ENCODE results near the gene ZNF880.

Gene ZNF880

GRCh38 chr19:52369559-52370340 is at the start of gene ZNF880:
ZNF880 (plus strand) TSS chr19:52369923; CDS start chr19:52369966, 43 bp downstream.
- H3K4me2 ChIP-seq (ENCODE audit: low read length) = peak within 1 kb of the TSS; percentile 52
- H3K9me2 ChIP-seq (replicated peaks; ENCODE audit: control insufficient read depth, low read length) = no peaks in the 10 kb centered on the region
- H3K4me1 ChIP-seq (ENCODE audit: control insufficient read depth, low read length) = 0 out of 2 replicates have a peak, but pooled peaks cover 3% of the 10 kb centered on the region
- H3K79me2 ChIP-seq (ENCODE audit: control insufficient read depth, low read length) = no peaks in the 10 kb centered on the region
- H3K9me3 ChIP-seq (ENCODE audit: control insufficient read depth, insufficient read depth, low read length) = peaks cover 36% of the 10 kb centered on the region
- H3K36me3 ChIP-seq (ENCODE audit: control insufficient read depth, low read length) = no peaks in the 10 kb centered on the region
- H3F3A ChIP-seq (ENCODE audit: control insufficient read depth, insufficient read depth) = no peaks in the 10 kb centered on the region
- TF ChIP-seq CTCF (IDR thresholded peaks at IDR 0.05; ENCODE audit: low read depth, low read length, poor library complexity, severe bottlenecking) (no peak), EZH2phosphoT487 (IDR thresholded peaks at IDR 0.05; ENCODE audit: borderline replicate concordance, low read length) (no peak)
- H3K27me3 ChIP-seq (ENCODE audit: control insufficient read depth, low read length) = no peaks in the 10 kb centered on the region
- H4K20me1 ChIP-seq (ENCODE audit: control insufficient read depth, insufficient read depth, low read depth, low read length) = no peaks in the 10 kb centered on the region
- peak within 1 kb of the TSS; percentile 61 for H3K4me3 ChIP-seq (ENCODE audit: low read length)
- peak within 1 kb of the TSS; percentile 18; the same call in 1 of the 2 replicates for H3K27ac ChIP-seq (ENCODE audit: low read depth, low read length)

GRCh38 chr19:52322429-52322828 is 47.3 kb upstream of the ZNF880 start:
- no peaks in the 10 kb centered on the region for H3F3A ChIP-seq (ENCODE audit: control insufficient read depth, insufficient read depth)
- H3K36me3 ChIP-seq (ENCODE audit: control insufficient read depth, low read length) = peaks cover 69% of the 10 kb centered on the region
- H3K79me2 ChIP-seq (ENCODE audit: control insufficient read depth, low read length) = no peaks in the 10 kb centered on the region
- H3K4me1 ChIP-seq (ENCODE audit: control insufficient read depth, low read length) = no peaks in the 10 kb centered on the region
- H3K9me3 ChIP-seq (ENCODE audit: control insufficient read depth, insufficient read depth, low read length) = peaks cover 69% of the 10 kb centered on the region
- no peak for TF ChIP-seq CTCF (IDR thresholded peaks at IDR 0.05; ENCODE audit: low read depth, low read length, poor library complexity, severe bottlenecking)
- no peak for TF ChIP-seq EZH2phosphoT487 (IDR thresholded peaks at IDR 0.05; ENCODE audit: borderline replicate concordance, low read length)
- no peak overlapping the region for H3K4me3 ChIP-seq (ENCODE audit: low read length)
- H3K4me2 ChIP-seq (ENCODE audit: low read length) = no peak overlapping the region
- no peaks in the 10 kb centered on the region for H3K27me3 ChIP-seq (ENCODE audit: control insufficient read depth, low read length)
- H4K20me1 ChIP-seq (ENCODE audit: control insufficient read depth, insufficient read depth, low read depth, low read length) = no peaks in the 10 kb centered on the region
- no peak overlapping the region for H3K27ac ChIP-seq (ENCODE audit: low read depth, low read length)
- H3K9me2 ChIP-seq (replicated peaks; ENCODE audit: control insufficient read depth, low read length) = no peaks in the 10 kb centered on the region

DNA sequence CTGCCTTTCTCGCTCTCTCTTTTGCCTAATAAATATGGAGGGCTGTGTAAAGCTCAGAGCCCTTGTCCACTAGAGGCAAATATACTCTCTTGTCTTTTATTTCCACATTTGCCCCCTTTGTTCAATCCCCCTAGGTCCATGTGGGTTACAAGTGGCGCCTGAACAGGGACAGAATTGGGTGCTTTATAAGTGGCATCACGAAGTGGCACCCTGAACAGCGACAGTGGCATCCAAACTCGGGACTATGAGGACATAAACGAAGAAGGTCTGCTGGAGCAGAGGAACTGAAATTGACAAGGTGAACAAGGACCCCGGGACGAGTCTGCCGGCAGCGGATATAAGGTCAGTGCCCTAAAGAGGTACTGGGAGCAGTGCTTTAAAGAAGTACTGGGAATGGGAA is 38.0 kb upstream of the ZNF880 start:
- H3K4me1 ChIP-seq (ENCODE audit: control insufficient read depth, low read length) = no peaks in the 10 kb centered on the region
- TF ChIP-seq CTCF (IDR thresholded peaks at IDR 0.05; ENCODE audit: low read depth, low read length, poor library complexity, severe bottlenecking) = no peak
- no peak for TF ChIP-seq EZH2phosphoT487 (IDR thresholded peaks at IDR 0.05; ENCODE audit: borderline replicate concordance, low read length)
- no peaks in the 10 kb centered on the region for H3K27me3 ChIP-seq (ENCODE audit: control insufficient read depth, low read length)
- no peaks in the 10 kb centered on the region for H3K9me2 ChIP-seq (replicated peaks; ENCODE audit: control insufficient read depth, low read length)
- no peaks in the 10 kb centered on the region for H3K79me2 ChIP-seq (ENCODE audit: control insufficient read depth, low read length)
- no peaks in the 10 kb centered on the region for H3F3A ChIP-seq (ENCODE audit: control insufficient read depth, insufficient read depth)
- H3K4me2 ChIP-seq (ENCODE audit: low read length) = no peak overlapping the region
- peaks cover 19% of the 10 kb centered on the region; the same call in 1 of the 2 replicates for H3K9me3 ChIP-seq (ENCODE audit: control insufficient read depth, insufficient read depth, low read length)
- H4K20me1 ChIP-seq (ENCODE audit: control insufficient read depth, insufficient read depth, low read depth, low read length) = no peaks in the 10 kb centered on the region
- H3K36me3 ChIP-seq (ENCODE audit: control insufficient read depth, low read length) = no peaks in the 10 kb centered on the region
- no peak overlapping the region for H3K4me3 ChIP-seq (ENCODE audit: low read length)
- H3K27ac ChIP-seq (ENCODE audit: low read depth, low read length) = no peak overlapping the region

Measured in DOHH2 (cell line).